Occipital lobe (tissue), 2 donors: Measurements from ENCODE around the gene ELP5. TPM values are rescaled to one million over a fixed set of nuclear protein-coding genes. Genes with fewer than 3 reads are reported as not detected.
A peak's percentile ranks its signal among the peaks of the same experiment; 100 is the strongest.

Experiments
- DNase-seq: peaks from one replicate; lab custom pipeline; 2025; lab: John Stamatoyannopoulos, UW
- total RNA-seq: library from RNA; depleted of rRNA; stranded (reverse); fragments of >200 nt; gene quantifications from one replicate; pipeline ENCODE4 v1.2.3, GENCODE V29; 2014

ELP5 gene, protein sequence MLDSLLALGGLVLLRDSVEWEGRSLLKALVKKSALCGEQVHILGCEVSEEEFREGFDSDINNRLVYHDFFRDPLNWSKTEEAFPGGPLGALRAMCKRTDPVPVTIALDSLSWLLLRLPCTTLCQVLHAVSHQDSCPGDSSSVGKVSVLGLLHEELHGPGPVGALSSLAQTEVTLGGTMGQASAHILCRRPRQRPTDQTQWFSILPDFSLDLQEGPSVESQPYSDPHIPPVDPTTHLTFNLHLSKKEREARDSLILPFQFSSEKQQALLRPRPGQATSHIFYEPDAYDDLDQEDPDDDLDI
- total RNA-seq = 25.4 TPM

- peak; percentile 87 for DNase-seq
These were observed at the start of gene ELP5 for GRCh38 chr17:7252176-7253043. ELP5 (plus strand) TSS chr17:7252215; CDS start chr17:7252551, 336 bp downstream.

GRCh38 chr17:7203391-7203790 is 48.6 kb upstream of the ELP5 start:
- no peak for DNase-seq

GRCh38 chr17:7204336-7204735 is 47.7 kb upstream of the ELP5 start:
- DNase-seq = peak; percentile 36

DNA sequence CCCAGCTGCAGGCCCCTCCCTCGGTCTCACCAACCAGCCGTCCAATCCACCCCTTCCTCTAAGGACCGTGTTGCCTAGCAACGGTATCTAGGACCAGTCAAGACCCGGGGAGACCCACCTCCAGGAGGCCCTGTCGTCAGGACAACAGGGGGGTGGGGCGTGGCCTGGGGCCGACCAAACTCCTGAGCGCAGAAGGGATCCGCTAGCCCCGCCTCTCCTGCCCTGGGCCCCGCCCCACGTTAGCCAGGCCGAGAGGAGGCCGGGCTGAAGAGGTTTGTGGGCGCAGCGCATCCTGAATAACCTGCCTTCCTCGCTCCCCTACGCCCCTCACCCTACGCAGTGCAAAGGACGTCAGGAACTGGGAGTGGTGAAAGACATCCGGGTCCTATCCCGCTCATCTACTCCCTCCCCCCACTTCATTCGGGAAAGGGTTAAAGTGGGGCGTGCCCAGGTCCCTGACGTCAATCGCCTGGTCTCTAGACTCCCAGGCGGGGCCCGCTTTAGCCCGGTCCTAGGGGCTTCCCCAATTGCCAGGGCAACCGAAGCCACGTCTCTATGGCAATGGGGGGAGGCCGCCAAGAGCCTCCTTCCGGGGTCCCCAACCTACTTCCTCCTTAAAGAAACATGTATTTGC is 47.1 kb upstream of the ELP5 start:
- peak; percentile 78 for DNase-seq

GRCh38 chr17:7205561-7205960 is 46.5 kb upstream of the ELP5 start:
- DNase-seq = no peak

- no peak for DNase-seq
These were observed 44.7 kb upstream of the ELP5 start for GRCh38 chr17:7207120-7208001.

DNA sequence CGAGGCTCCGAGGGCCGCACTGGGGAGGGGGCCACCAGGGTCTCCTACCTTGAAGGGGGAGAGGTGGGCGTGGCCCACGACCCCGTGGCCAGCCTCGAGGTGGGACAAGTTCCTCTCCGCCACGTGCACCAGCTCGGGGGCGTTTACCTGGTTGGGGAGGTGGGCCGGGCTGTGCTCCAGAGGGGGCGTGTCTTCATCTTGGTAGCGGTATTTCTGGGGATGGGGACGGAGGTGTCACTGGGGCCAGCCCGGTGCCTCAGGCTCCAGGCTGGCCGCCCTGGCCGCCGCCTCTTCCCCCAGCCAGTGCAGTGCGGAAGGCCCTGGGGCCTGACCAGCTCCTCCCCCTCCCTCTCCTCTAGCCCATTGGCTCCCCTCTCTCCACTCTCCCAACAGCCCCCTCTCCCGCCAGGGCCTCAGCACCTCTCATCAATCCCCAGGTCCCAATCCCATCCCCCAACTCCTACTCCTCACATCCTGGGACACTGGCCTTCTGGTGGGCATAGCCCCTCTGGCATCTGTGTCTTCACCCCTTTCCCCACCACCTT is 43.9 kb upstream of the ELP5 start:
- no peak for DNase-seq

GRCh38 chr17:7208754-7209460 is 43.1 kb upstream of the ELP5 start:
- no peak for DNase-seq

DNA sequence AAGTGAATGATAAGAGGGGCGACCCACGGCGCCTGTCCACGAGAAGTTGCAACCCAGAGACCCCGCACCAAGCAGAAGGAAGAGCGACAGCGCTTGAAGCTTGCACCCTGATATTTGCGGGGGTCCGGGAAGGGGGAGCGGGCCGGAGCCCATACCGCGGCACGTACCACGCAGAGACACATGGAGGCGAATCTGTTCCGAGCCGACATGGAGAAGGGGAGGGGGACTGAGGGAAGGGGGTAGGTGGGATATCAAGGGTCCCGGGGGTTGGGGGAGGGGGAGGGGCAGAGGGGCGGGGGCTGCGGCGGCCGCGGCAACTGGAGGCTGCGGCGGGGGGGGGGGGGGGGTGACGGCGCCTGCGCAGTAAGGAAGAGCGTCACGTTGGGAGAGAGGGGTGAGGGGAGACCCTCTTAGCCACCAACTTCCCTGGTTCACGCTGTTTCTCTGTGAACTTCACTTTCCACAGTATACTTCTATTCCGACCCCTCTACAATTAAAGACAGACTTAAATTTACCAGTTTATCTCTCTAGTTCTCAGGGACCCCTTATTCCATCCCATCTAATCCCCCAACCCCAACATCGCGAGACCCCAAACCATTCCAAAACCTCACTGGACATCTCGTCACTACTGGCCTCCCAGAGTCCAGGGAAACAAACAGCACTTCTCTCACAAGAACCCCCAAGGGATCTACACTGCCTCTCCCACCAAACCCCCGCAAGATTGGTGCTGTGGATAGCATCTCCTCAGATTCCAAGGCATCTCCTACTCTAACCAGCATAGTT is 40.3 kb upstream of the ELP5 start:
- no peak for DNase-seq

DNA sequence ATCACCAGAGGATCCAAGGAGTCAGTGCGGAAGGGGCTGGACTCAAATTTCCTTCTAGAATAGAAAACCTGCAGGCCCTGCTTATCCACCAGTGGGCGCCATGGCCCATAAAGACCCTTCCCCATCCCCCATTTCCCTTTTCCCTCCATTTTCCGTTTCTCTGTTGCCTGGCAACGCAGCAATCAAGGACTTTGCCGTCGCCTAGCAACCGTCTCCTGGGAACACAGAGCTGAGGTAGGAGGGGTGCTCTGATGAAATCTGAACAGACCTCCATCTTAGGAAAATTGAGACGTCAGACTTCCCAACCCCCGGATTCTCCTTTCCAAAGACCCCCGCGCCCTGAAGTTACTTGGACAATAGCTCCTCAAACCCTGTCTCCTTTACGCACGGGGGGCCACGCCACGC is 38.1 kb upstream of the ELP5 start:
- peak; percentile 73 for DNase-seq

DNA sequence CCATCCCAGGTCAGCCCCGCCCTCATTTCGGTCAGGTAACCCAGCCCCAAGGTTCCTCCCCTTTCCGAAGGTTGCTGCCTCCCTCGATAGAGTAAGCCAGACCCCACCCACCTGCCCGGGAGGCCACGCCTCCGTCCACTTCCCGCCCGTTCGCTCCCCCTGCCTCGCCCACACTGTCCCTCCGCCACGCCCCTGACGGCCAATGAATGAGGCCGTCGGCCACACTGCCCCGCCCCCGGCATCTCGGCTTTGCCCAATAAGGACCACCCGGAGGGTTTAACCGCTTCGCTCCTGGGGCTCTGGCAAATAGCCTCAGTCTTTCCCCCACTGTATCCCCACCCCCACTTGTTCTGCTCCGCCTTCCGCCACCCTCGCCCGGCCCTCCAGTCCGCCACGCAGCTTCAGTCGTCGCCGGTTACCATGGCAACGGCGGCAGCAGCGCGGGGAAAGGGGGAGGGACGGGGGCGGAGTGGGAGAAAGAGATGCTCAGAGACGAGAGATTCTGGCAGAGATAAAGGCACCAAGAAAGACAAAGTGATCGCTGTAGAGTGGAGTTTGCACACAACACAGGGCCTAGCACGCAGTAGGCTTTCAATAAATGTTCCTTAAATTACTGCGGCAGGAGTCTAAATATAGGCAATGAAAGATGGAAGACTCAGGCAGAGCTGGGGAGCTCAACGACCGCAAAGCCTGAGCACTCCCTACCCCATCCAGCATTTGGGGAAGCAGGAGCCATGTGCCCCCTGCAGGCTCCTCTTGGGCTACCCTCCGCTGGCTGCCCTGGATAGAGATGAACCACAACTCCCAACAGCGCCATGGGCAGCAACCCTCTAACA is 37.5 kb upstream of the ELP5 start:
- DNase-seq = peak; percentile 97

- DNase-seq = no peak
These were observed 36.8 kb upstream of the ELP5 start for GRCh38 chr17:7215136-7215638.

DNA sequence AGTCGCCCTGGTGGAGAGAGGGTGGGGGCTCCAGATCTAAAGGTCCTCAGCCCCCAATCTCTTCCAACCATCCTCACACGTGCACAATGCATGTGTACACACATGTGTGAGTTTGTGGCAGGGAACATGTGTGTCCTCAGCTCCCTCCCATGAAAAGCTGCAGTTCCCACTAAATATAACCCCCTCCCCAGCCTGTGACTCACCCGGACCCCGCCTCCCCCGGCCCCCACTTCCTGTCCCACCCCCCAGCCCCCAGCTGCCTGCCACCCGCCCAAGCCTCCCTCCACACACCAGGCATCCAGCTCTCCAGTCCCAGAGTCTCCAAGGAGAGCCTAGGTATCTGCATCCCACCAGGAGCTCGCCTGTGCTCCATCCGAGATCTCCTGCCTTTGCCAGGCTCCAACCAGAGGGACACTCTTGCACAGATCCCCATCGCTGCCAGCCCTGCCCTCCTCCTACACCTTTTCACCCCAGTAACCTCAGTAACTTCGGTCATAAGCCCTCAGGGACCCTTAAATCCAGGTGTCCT is 36.3 kb upstream of the ELP5 start:
- DNase-seq = no peak

DNA sequence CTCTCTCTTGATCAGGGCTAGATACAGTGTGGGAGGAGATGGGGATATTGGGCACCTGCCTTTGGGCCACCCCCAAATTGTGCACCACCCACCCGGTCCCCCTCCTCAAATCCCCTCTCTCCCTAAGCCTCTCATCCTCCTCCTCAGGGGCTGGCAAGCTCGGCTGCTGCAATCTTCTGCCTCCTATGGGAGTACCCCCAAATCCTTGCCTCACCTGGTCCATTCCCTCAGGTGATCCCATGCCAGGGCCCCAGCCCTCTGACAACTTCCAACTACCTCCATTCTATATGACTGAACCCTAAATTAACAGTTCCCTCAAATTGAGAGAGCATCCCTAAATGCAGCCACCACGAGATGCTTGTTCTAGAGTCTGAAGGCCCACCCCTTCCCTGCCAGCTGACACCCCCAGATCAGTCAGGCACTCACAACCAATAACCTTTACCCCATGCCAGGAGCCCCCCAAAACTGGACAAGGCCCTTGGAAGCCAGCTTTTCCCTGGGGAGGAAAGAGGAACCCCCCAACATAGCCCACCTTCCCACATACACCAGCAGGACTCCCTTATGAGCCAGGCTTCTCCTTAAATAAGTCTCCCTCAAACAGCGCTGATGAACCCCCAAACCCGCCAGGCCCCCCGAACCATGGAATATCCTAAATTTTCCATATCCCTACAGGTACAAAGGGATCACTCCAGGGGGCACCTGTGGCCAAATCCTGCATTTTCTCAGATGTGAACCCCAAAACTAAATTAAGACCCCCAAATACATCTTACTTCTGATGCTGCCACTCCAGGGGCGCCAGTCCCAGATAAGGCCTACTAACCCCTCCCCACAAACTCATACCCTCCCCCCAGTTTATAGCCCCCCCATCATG is 35.5 kb upstream of the ELP5 start:
- no peak for DNase-seq

- DNase-seq = peak; percentile 18
These were observed 34.7 kb upstream of the ELP5 start for GRCh38 chr17:7217113-7217987.

DNA sequence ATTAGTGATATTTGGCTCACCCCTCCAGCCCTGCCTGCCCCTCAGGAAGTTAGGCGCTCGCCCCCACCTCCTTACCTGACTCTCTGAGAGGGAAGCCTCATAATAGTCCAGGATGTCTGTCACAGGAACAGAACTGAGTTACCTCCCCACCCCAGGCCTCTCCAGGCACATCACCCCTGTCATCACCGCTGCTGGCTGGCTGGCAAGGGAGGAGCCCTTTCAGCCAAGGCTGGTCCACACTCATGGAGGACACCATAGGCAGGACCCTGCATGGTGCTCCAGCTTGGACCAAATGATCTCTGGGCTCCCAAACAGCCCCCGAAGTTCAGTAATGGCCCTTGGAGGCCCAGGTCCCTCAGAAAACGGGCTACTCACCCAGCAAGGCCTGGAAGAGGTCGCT is 33.8 kb upstream of the ELP5 start:
- DNase-seq = no peak
